Breast epithelium (tissue), 4 donors: ENCODE data around the gene EIF4H. TPM values are rescaled to one million over a fixed set of nuclear protein-coding genes. Genes with fewer than 3 reads are reported as not detected.
A peak's percentile ranks its signal among the peaks of the same experiment; 100 is the strongest.

Experiments
- DNase-seq, 2 donors: peaks; one replicate each; pipeline ENCODE4 v3.0.0-alpha.2; 2019; ENCODE audit warnings: low spot score in 2 of 2
- H3K27ac ChIP-seq, 2 donors: fragments of 200-600 bp; sonication (generic) in 1 of 2; one replicate each; pipeline ENCODE4 v1.5.1; 2016 to 2019; ENCODE audit warnings: mild to moderate bottlenecking in 1 of 2
- H3K27me3 ChIP-seq, 2 donors: fragments of 200-600 bp; sonication (generic) in 1 of 2; one replicate each; pipeline versions ENCODE4 v1.5.1 to v1.6.0; 2017 to 2019; ENCODE audit warnings: control low read depth in 1 of 2, mild to moderate bottlenecking in 1 of 2
- H3K36me3 ChIP-seq: fragments of 200-600 bp; one replicate; pipeline ENCODE4 v1.5.1; 2019
- H3K4me1 ChIP-seq, 2 donors: fragments of 200-600 bp; sonication (generic); one replicate each; pipeline ENCODE4 v1.5.1; 2016 to 2019; ENCODE audit warnings: control low read depth in 1 of 2
- H3K4me3 ChIP-seq, 3 donors: fragments of 200-600 bp; sonication (generic); 1 replicate in 2 of 3; 2 replicates in 1 of 3; pipeline ENCODE4 v1.5.1; 2016 to 2019; ENCODE audit warnings: mild to moderate bottlenecking in 3 of 3, moderate library complexity in 2 of 3
- H3K9me3 ChIP-seq, 2 donors: fragments of 200-600 bp; sonication (generic) in 1 of 2; one replicate each; pipeline ENCODE4 v1.5.1; 2016 to 2019; ENCODE audit warnings: control low read depth in 1 of 2
- POLR2A ChIP-seq: fragments of 450-650 bp; IDR thresholded peaks from one replicate; pipeline ENCODE4 v1.6.1; 2016; ENCODE audit warnings: antibody characterized with exemption, mild to moderate bottlenecking, moderate library complexity
- POLR2AphosphoS5 ChIP-seq, 3 donors: sonication (generic); formaldehyde crosslinking; IDR thresholded peaks; one replicate each; pipeline ENCODE4 v1.6.1; 2017; ENCODE audit warnings: antibody characterized with exemption in 3 of 3
- intact Hi-C: fragments of 100-400 bp; cut with DNase I; formaldehyde crosslinking; loops from one replicate; pipeline ENCODE4 v1.15.1; 2023; ENCODE audit warnings: low total_unique reads
- total RNA-seq, 3 donors: library from RNA; depleted of rRNA; stranded (reverse); fragments of >200 nt; gene quantifications; one replicate each; pipeline ENCODE4 v1.1.0, GENCODE V29; 2016
- TF ChIP-seq, protein P1 (sequence below), 3 donors: fragments of 450-650 bp; IDR thresholded peaks; one replicate each; pipeline ENCODE4 v1.5.1; 2016 to 2017; ENCODE audit warnings: antibody characterized with exemption in 3 of 3, mild to moderate bottlenecking in 3 of 3, moderate library complexity in 3 of 3

The EIF4H gene
- total RNA-seq, 3 donors from 2014 or later: 199 to 256 (median 238) TPM

DNA sequence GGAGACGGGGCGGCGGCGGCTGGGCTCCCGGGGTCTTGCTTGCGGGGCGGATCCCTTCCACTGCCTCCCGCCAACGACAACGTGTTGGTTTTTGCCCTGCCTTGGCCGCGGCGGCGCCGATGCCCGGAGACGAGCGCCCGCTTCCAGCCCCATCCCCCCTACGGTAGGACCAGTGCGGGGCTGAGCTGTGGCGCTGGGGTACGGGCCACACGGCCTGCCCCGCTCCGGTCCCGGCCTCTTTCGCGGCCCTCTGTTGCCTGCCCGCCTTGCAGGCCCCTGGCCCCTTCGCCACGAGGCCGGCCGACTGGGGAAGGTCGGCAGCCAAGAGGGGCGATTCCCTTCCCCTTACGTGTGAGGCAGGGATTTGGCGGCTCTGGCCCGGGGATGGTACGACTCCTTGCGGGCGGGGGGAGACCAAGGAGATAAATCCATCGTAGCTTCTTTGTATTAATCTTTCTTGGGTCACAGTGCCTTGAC is 488 bp downstream of the EIF4H start:
- H3K27me3 ChIP-seq: no peaks in the 10 kb centered on the region
- H3K4me1 ChIP-seq: peaks cover 0 to 6% of the 10 kb centered on the region in 2 donors
- H3K36me3 ChIP-seq: no peaks in the 10 kb centered on the region
- intact Hi-C loops: loop anchor here (10.0 kb wide), 1 partner anchor 110 kb away; no protein-coding TSS in a partner anchor
- H3K4me3 ChIP-seq: peak overlapping the region; percentile 94 to 98 (median 97)
- H3K27ac ChIP-seq: peak overlapping the region; percentile 99 to 100
- TF ChIP-seq POLR2AphosphoS5 (IDR thresholded peaks at IDR 0.05): peak; percentile 6 to 33 (median 18)
- no peak for TF ChIP-seq POLR2A
- TF ChIP-seq, protein P1, sequence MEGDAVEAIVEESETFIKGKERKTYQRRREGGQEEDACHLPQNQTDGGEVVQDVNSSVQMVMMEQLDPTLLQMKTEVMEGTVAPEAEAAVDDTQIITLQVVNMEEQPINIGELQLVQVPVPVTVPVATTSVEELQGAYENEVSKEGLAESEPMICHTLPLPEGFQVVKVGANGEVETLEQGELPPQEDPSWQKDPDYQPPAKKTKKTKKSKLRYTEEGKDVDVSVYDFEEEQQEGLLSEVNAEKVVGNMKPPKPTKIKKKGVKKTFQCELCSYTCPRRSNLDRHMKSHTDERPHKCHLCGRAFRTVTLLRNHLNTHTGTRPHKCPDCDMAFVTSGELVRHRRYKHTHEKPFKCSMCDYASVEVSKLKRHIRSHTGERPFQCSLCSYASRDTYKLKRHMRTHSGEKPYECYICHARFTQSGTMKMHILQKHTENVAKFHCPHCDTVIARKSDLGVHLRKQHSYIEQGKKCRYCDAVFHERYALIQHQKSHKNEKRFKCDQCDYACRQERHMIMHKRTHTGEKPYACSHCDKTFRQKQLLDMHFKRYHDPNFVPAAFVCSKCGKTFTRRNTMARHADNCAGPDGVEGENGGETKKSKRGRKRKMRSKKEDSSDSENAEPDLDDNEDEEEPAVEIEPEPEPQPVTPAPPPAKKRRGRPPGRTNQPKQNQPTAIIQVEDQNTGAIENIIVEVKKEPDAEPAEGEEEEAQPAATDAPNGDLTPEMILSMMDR (IDR thresholded peaks at IDR 0.05): no peak
- no peaks in the 10 kb centered on the region for H3K9me3 ChIP-seq
- peak in 1 of 2 donors; percentile 31 for DNase-seq

DNA sequence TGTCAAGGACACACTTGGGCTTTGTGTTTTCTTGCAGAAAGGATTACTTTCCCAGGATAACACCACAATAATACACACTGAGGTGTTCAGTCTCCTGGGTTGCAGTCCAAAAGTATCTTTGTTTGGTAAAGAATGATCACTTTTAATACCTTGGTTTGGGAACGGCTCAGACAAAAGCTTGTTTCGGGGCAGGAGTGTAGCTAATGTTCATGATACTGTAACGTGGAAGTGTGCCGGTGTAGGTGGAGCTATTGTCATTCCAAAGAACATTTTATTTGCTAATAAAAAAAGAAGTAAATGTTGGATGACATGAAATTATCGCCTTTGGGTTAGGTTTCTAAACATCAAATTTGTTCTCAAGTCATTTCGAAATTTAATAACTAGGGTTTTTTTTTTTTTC is 1.2 kb downstream of the EIF4H start:
- peak overlapping the region in 1 of 2 donors; percentile 99 for H3K27ac ChIP-seq
- no peaks in the 10 kb centered on the region for H3K9me3 ChIP-seq
- no peaks in the 10 kb centered on the region for H3K27me3 ChIP-seq
- H3K4me1 ChIP-seq: peaks cover 0 to 8% of the 10 kb centered on the region in 2 donors
- no peaks in the 10 kb centered on the region for H3K36me3 ChIP-seq
- H3K4me3 ChIP-seq: peak overlapping the region; percentile 94 to 98 (median 97)
- TF ChIP-seq, protein P1 (IDR thresholded peaks at IDR 0.05): no peak
- TF ChIP-seq POLR2A (no peak), POLR2AphosphoS5 (IDR thresholded peaks at IDR 0.05) (no peak)
- DNase-seq: no peak
- intact Hi-C loops: loop anchor here (10.0 kb wide), 1 partner anchor 111 kb away; no protein-coding TSS in a partner anchor

DNA sequence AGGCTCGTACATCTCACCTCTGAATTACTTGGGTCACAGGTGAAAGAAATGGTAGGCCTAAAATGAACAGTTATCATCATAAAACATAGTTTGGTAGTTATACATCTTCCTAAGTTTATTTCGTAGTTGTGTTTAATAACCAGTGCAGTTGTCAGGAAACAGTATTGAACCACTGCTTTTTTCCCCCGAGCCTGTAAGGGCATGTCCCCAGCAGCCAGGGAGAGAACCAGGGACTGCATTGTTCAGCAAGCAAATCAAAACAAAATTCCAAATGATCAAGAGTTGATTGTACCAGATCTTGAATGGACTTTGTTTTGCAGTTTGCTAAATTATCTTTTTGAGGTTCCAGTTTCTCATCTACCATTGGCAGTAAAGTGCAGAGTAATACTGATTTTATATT is 2.4 kb downstream of the EIF4H start:
- TF ChIP-seq POLR2AphosphoS5 (IDR thresholded peaks at IDR 0.05) (no peak), POLR2A (no peak)
- TF ChIP-seq, protein P1 (IDR thresholded peaks at IDR 0.05): no peak
- no peak for DNase-seq
- H3K27ac ChIP-seq: peak overlapping the region; percentile 51 to 99

DNA sequence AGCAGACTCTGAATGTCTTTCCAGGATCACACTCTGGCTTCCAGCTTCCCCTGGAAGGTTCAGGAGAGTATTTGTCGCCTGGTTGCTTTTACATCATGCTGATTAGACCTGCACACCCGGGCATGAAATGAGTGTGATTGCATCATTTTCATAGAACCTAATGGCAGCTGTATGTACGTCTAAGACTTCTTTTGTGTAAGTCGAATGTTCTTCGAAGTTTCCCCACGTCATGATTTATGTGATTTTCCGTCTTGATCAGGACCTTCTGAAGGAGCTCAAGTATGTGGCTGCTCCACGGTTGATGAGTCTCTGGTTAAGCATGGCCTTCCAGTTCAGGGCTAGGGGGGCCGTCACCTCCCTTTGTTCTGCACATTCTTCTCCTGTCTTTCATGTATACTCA is 4.5 kb downstream of the EIF4H start:
- Histone ChIP-seq H3K9me3 (no peaks in the 10 kb centered on the region), H3K27ac (no peak overlapping the region), H3K4me3 (no peak overlapping the region), H3K4me1 (peaks cover 14 to 18% of the 10 kb centered on the region in 2 donors), H3K27me3 (no peaks in the 10 kb centered on the region), H3K36me3 (no peaks in the 10 kb centered on the region)
- DNase-seq: no peak
- TF ChIP-seq POLR2A: no peak
- no peak for TF ChIP-seq POLR2AphosphoS5 (IDR thresholded peaks at IDR 0.05)
- TF ChIP-seq, protein P1 (IDR thresholded peaks at IDR 0.05): no peak
- intact Hi-C loops: loop anchor here (10.0 kb wide), 1 partner anchor 114 kb away; no protein-coding TSS in a partner anchor

More for the DNA sequence above, 2.4 kb downstream of the EIF4H start:
- Histone ChIP-seq H3K36me3 (no peaks in the 10 kb centered on the region), H3K4me1 (peaks cover 0 to 9% of the 10 kb centered on the region in 2 donors), H3K9me3 (no peaks in the 10 kb centered on the region), H3K4me3 (peak overlapping the region in 1 of 3 donors; percentile 94), H3K27me3 (no peaks in the 10 kb centered on the region)
- intact Hi-C loops: loop anchor here (10.0 kb wide), 1 partner anchor 112 kb away; no protein-coding TSS in a partner anchor

DNA sequence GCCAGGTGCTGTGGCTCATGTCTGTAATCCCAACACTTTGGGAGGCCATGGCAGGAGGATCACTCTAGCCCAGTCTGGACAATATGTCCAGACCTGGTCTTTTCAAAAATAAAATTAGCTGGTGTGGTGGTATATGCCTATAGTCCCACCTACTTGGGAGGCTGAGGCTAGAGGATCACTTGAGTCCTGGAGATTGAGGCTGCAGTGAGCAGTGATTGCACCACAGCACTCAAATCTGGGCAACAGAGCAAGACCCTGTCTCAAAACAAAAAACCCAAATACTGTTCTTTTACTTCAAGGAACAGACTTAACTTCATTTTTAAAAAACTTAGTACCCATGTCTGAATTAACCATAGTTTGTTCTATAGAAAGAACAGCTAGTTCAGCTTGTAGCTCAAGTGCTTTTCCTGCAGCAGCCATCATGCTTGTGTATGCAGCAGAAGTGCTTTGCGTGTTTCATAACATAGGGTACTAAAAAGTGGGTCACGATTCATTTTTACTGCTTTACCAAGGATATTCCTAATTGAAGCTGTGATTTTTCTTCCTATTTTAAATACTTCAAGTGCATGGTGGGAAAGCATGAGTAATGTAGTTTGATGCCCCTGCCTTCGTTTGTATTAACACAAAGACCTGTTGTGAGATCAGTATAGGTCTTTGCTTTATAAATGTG is 5.9 kb downstream of the EIF4H start:
- H3K9me3 ChIP-seq: no peaks in the 10 kb centered on the region
- intact Hi-C loops: loop anchor here (10.0 kb wide), 1 partner anchor 115 kb away; no protein-coding TSS in a partner anchor
- H3K27me3 ChIP-seq: no peaks in the 10 kb centered on the region
- H3K4me1 ChIP-seq: peaks cover 18 to 22% of the 10 kb centered on the region in 2 donors
- H3K36me3 ChIP-seq: no peaks in the 10 kb centered on the region
- H3K27ac ChIP-seq: no peak overlapping the region
- no peak for TF ChIP-seq POLR2AphosphoS5 (IDR thresholded peaks at IDR 0.05)
- no peak for TF ChIP-seq POLR2A
- TF ChIP-seq, protein P1 (IDR thresholded peaks at IDR 0.05): no peak
- H3K4me3 ChIP-seq: no peak overlapping the region
- no peak for DNase-seq
